NB4 (cell line): ENCODE data around the gene THAP2.

Experiments used
- MYC ChIP-seq: IDR thresholded peaks from 2 replicates; pipeline ENCODE4 v1.6.1; 2011; ENCODE audit warnings: low read depth, low read length
- POLR2A ChIP-seq: IDR thresholded peaks from 2 replicates; pipeline ENCODE4 v1.6.1; 2011; ENCODE audit warnings: mild to moderate bottlenecking; ENCODE audit not compliant: insufficient read length; ENCODE audit errors: extremely low read depth
- TF ChIP-seq, protein P1 (sequence below): IDR thresholded peaks from one replicate; pipeline ENCODE4 v1.5.1; 2012; ENCODE audit warnings: low read depth, low read length

DNA sequence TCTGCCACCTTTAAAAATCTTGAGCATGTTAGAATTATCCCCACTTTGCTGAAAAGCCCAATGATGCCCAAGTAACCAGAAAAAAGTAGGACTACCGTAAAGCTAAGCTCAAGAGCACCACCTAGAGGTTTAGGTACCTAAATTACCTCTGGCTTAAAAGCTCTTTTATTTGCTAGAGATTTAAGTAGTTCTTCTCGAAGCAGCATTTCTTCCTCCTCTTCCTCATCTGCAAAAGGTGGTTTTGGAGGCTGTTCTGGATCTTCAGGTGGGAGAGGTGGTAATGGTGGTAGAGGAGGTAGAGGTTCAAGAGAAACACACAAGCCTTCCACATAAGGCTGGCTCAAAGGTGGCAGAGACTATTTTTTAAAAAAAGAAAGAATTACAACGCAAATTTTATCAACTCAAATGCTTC lies 27.4 kb upstream of the THAP2 start:
- TF ChIP-seq, protein P1, sequence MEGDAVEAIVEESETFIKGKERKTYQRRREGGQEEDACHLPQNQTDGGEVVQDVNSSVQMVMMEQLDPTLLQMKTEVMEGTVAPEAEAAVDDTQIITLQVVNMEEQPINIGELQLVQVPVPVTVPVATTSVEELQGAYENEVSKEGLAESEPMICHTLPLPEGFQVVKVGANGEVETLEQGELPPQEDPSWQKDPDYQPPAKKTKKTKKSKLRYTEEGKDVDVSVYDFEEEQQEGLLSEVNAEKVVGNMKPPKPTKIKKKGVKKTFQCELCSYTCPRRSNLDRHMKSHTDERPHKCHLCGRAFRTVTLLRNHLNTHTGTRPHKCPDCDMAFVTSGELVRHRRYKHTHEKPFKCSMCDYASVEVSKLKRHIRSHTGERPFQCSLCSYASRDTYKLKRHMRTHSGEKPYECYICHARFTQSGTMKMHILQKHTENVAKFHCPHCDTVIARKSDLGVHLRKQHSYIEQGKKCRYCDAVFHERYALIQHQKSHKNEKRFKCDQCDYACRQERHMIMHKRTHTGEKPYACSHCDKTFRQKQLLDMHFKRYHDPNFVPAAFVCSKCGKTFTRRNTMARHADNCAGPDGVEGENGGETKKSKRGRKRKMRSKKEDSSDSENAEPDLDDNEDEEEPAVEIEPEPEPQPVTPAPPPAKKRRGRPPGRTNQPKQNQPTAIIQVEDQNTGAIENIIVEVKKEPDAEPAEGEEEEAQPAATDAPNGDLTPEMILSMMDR: peak; percentile 77
- TF ChIP-seq POLR2A: no peak
- no peak for TF ChIP-seq MYC
